ENCODE results near the gene RB1. TPM values are rescaled to one million over a fixed set of nuclear protein-coding genes. Genes with fewer than 3 reads are reported as not detected.

The RB1 gene
- total and polyA plus RNA-seq, 3 donors from 2014 or later, result 21.9 to 43.0 (median 38.8) TPM

DNA sequence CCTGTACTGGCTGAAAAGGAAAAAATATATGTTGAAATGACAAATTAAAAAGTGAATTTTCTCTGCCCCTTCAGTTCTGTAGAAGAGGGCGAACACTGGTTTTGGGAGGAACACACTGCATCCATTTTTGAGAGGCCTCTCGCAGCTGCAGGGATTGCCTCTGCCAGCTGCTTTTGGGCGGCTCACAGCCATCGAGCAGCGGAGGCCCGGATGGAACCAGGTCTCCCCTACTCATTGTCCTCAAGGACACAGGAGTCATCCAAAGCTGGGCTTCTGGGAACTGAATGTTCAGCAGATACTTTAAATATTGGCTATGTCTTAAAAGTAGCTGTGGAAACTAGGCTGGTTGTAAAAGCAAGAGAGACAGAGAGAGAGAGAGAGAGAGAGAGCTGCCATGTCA lies 212.2 kb downstream of the RB1 start:
- H3K9me3 ChIP-seq, result no peaks in the 10 kb centered on the region
- H3K36me3 ChIP-seq (ENCODE audit: low read depth, missing control alignments), result no peaks in the 10 kb centered on the region
- no peaks in the 10 kb centered on the region for H3K27me3 ChIP-seq
- H3K27ac ChIP-seq, result peak overlapping the region in 1 of 2 donors; percentile 80
- peaks cover 4% of the 10 kb centered on the region for H3K4me1 ChIP-seq
- DNase-seq, result peak; percentile 48
- intact Hi-C loops (cut with DNase I; ENCODE audit: low total_unique reads), result no loop called here
- 63 to 82% methylated on average over 6 of the region's 6 CpGs for WGBS, 2 donors
- H3K4me3 ChIP-seq, result no peak overlapping the region
- TF ChIP-seq CTCF (IDR thresholded peaks at IDR 0.05), result no peak
- TF ChIP-seq POLR2A (IDR thresholded peaks at IDR 0.05), result no peak

DNA sequence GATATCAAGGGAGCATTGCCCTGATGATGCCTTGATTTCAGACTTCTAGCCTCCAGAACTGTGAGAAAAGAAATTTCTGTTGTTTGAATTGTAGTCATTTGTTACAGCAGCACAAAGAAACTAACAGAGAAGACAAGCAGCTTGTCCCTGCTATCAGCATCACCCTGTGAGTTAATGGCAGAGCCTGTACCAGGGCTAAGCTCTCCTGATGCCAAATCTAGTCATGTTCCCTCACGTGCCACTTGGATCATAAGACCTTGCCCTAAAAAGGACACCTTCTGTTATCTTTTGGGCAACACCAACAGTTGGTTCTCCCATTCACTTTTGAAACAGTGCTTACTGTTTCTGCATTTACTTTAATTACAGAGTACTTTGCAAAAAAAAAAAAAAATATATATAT lies 214.5 kb downstream of the RB1 start:
- no peak overlapping the region for H3K4me3 ChIP-seq
- H3K27me3 ChIP-seq, result no peaks in the 10 kb centered on the region
- DNase-seq, result no peak
- intact Hi-C loops (cut with DNase I; ENCODE audit: low total_unique reads), result no loop called here
- TF ChIP-seq POLR2A (IDR thresholded peaks at IDR 0.05) (no peak), CTCF (IDR thresholded peaks at IDR 0.05) (no peak)
- H3K27ac ChIP-seq, result no peak overlapping the region
- no peaks in the 10 kb centered on the region for H3K36me3 ChIP-seq (ENCODE audit: low read depth, missing control alignments)
- H3K4me1 ChIP-seq, result peaks cover 4% of the 10 kb centered on the region
- no peaks in the 10 kb centered on the region for H3K9me3 ChIP-seq
- WGBS, 2 donors, result 52 to 79% methylated on average over 1 of the region's 1 CpG

- 91 to 95% methylated on average over 10 of the region's 10 CpGs for WGBS, 2 donors
- Histone ChIP-seq H3K27me3 (no peaks in the 10 kb centered on the region), H3K27ac (no peak overlapping the region), H3K4me3 (no peak overlapping the region), H3K4me1 (no peaks in the 10 kb centered on the region), H3K9me3 (no peaks in the 10 kb centered on the region), H3K36me3 (ENCODE audit: low read depth, missing control alignments) (no peaks in the 10 kb centered on the region)
- TF ChIP-seq POLR2A (IDR thresholded peaks at IDR 0.05), result no peak
- no peak for TF ChIP-seq CTCF (IDR thresholded peaks at IDR 0.05)
- no peak for DNase-seq
- intact Hi-C loops (cut with DNase I; ENCODE audit: low total_unique reads), result no loop called here
Observed at GRCh38 chr13:48526286-48526685, 222.7 kb downstream of the RB1 start.

DNA sequence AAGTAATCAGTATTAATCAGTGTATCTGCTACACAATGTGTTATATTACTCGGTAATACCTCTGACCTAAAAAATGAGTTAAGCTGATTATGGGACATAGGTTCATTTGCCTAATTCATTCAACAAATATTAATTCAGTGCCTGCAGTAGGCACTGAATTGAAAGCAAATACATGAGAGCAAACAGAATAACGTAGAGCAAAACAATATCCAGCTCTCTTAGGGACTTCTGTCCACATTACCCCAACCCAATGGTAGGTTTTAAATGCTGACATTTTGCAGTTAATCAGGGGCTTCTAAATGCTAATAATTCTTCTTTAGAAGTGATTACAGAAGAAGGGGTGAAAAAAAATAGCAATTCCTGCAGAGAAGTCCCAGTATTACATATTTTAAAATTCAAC lies 224.4 kb downstream of the RB1 start:
- Histone ChIP-seq H3K36me3 (ENCODE audit: low read depth, missing control alignments) (no peaks in the 10 kb centered on the region), H3K4me1 (no peaks in the 10 kb centered on the region), H3K4me3 (no peak overlapping the region), H3K27me3 (no peaks in the 10 kb centered on the region), H3K27ac (no peak overlapping the region), H3K9me3 (no peaks in the 10 kb centered on the region)
- intact Hi-C loops (cut with DNase I; ENCODE audit: low total_unique reads), result no loop called here
- no peak for DNase-seq
- WGBS, 2 donors, result 74 to 76% methylated on average over 2 of the region's 2 CpGs
- TF ChIP-seq CTCF (IDR thresholded peaks at IDR 0.05) (no peak), POLR2A (IDR thresholded peaks at IDR 0.05) (no peak)

DNA sequence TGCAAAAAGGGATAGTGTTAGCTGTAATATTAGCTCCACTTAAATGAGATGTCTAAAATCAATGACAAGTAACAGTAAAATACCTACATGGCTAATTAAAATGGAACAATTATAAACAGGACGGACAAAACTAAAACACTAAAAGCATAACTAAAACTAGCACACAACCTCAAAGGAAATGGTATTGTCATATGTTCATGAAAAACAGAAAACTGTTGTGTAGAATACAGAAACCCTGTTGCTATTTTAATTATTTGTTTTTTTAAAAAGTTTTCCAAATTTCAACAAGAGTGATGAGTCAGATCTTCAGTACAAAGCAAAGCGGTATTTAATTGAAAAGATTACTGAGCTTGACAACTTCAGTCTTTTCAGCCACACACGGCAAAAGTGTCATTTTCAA lies 225.2 kb downstream of the RB1 start:
- TF ChIP-seq CTCF (IDR thresholded peaks at IDR 0.05) (no peak), POLR2A (IDR thresholded peaks at IDR 0.05) (no peak)
- H3K27me3 ChIP-seq, result no peaks in the 10 kb centered on the region
- H3K4me3 ChIP-seq, result no peak overlapping the region
- H3K36me3 ChIP-seq (ENCODE audit: low read depth, missing control alignments), result no peaks in the 10 kb centered on the region
- H3K27ac ChIP-seq, result no peak overlapping the region
- intact Hi-C loops (cut with DNase I; ENCODE audit: low total_unique reads), result no loop called here
- no peaks in the 10 kb centered on the region for H3K4me1 ChIP-seq
- no peaks in the 10 kb centered on the region for H3K9me3 ChIP-seq
- no peak for DNase-seq
- WGBS, 2 donors, result 89 to 90% methylated on average over 3 of the region's 3 CpGs
